CD8-positive, alpha-beta memory T cell (primary cell): Measurements from ENCODE around the gene SCAI. TPM values are rescaled to one million over a fixed set of nuclear protein-coding genes. Genes with fewer than 3 reads are reported as not detected.
"Not testable (repeated sequence)": the region's sequence is repeated elsewhere in the genome, so short reads cannot be mapped to it uniquely, and the experiment has no call there.

Experiments used
- CTCF ChIA-PET: fragments of 350-600 bp; sonication (Branson Sonifier 250); formaldehyde crosslinking; loops from one replicate; lab custom pipeline; 2021; ENCODE audit warnings: antibody characterized with exemption; lab: Charles Lee
- POLR2A ChIA-PET: fragments of 350-600 bp; sonication (Branson Sonifier 250); formaldehyde crosslinking; loops from one replicate; lab custom pipeline; 2021; ENCODE audit warnings: antibody characterized with exemption; lab: Charles Lee
- DNase-seq, 5 donors: peaks; one replicate each; pipeline versions ENCODE4 v3.0.0 to v3.0.0-alpha.2; 2020 to 2022; ENCODE audit warnings: mixed read lengths in 1 of 5
- H3K27ac ChIP-seq: one replicate; pipeline ENCODE4 v1.7.0; 2013; ENCODE audit warnings: low read depth, mild to moderate bottlenecking, low read length, moderate library complexity
- H3K27me3 ChIP-seq: 2 replicates; pipeline ENCODE4 v1.7.0; 2013; ENCODE audit warnings: low read length, mild to moderate bottlenecking; ENCODE audit not compliant: insufficient read depth, poor library complexity, severe bottlenecking
- H3K36me3 ChIP-seq: 2 replicates; pipeline ENCODE4 v1.7.0; 2013; ENCODE audit warnings: mild to moderate bottlenecking, low read length, moderate library complexity; ENCODE audit not compliant: insufficient read depth
- H3K4me1 ChIP-seq: 2 replicates; pipeline ENCODE4 v1.7.0; 2013; ENCODE audit warnings: mild to moderate bottlenecking, low read length, moderate library complexity; ENCODE audit not compliant: insufficient read depth
- H3K4me3 ChIP-seq: 2 replicates; pipeline ENCODE4 v1.7.0; 2013; ENCODE audit warnings: mild to moderate bottlenecking, low read length
- H3K9me3 ChIP-seq: 2 replicates; pipeline ENCODE4 v1.7.0; 2013; ENCODE audit warnings: mild to moderate bottlenecking, low read length
- H3K27ac Mint-ChIP-seq, 8 donors: one replicate each; pipeline ENCODE4 v1.8.0; 2020 to 2021; ENCODE audit warnings: mixed read lengths in 8 of 8, mild to moderate bottlenecking in 6 of 8, inconsistent platforms in 3 of 8, moderate library complexity in 3 of 8
- H3K27me3 Mint-ChIP-seq, 2 donors: one replicate each; pipeline ENCODE4 v1.8.0; 2020 to 2021; ENCODE audit warnings: mixed read lengths in 2 of 2, mild to moderate bottlenecking in 1 of 2, moderate library complexity in 1 of 2
- H3K36me3 Mint-ChIP-seq, 3 donors: one replicate each; pipeline ENCODE4 v1.8.0; 2020 to 2021; ENCODE audit warnings: mixed read lengths in 3 of 3, inconsistent platforms in 1 of 3, mild to moderate bottlenecking in 1 of 3
- H3K4me1 Mint-ChIP-seq, 3 donors: one replicate each; pipeline ENCODE4 v1.8.0; 2020 to 2021; ENCODE audit warnings: mixed read lengths in 3 of 3, inconsistent platforms in 1 of 3, mild to moderate bottlenecking in 1 of 3
- H3K4me3 Mint-ChIP-seq, 7 donors: one replicate each; pipeline ENCODE4 v1.8.0; 2020 to 2021; ENCODE audit warnings: mixed read lengths in 7 of 7, mild to moderate bottlenecking in 6 of 7, moderate library complexity in 4 of 7, inconsistent platforms in 2 of 7
- H3K9me3 Mint-ChIP-seq, 5 donors: one replicate each; pipeline ENCODE4 v1.8.0; 2020 to 2022; ENCODE audit warnings: mixed read lengths in 5 of 5, mild to moderate bottlenecking in 3 of 5, moderate library complexity in 2 of 5, inconsistent platforms in 1 of 5
- polyA plus RNA-seq: library from polyadenylated mRNA; unstranded; fragments of 300-500 nt; fragmentation: Illumina TruSeq; gene quantifications from one replicate; pipeline ENCODE4 v1.2.3, GENCODE V29; 2021
- total RNA-seq, 2 experiments: library from RNA; stranded (reverse); gene quantifications; one replicate each; pipeline ENCODE4 v1.2.3, GENCODE V29; 2021

SCAI gene
- total and polyA plus RNA-seq, 3 experiments from 2014 or later, result 0.72 to 8.5 (median 8.3) TPM

DNA sequence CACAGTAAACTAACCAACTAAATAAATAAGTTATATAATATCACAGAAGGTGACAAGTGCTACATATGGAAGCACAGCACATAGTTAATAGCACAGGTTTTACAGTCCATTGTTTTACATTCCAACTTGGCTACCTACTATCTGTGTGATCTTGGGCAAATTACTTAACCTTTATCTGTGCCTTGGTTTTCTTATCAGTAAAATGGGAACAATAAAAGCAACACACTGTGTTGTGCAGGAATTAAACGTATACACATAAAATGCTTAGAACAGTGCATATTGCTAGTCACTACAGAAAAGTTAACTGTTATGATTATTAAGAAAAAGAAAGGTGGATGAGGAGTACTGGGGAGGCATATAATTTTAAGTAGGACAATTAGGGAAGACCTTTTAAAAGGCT is 159.6 kb downstream of the SCAI start:
- H3K4me1 Mint-ChIP-seq, result no peaks in the 10 kb centered on the region
- Histone ChIP-seq H3K9me3 (no peaks in the 10 kb centered on the region), H3K4me3 (no peak overlapping the region), H3K27ac (no peak overlapping the region), H3K4me1 (no peaks in the 10 kb centered on the region), H3K36me3 (peaks cover 12% of the 10 kb centered on the region), H3K27me3 (no peaks in the 10 kb centered on the region)
- H3K27me3 Mint-ChIP-seq, result no peaks in the 10 kb centered on the region
- DNase-seq, result no peak
- CTCF ChIA-PET, result no interaction called here
- H3K36me3 Mint-ChIP-seq, result peaks cover 8 to 29% (median 26%) of the 10 kb centered on the region in 3 donors
- H3K4me3 Mint-ChIP-seq, result no peak overlapping the region
- POLR2A ChIA-PET, result no interaction called here
- no peaks in the 10 kb centered on the region for H3K9me3 Mint-ChIP-seq
- no peak overlapping the region for H3K27ac Mint-ChIP-seq

DNA sequence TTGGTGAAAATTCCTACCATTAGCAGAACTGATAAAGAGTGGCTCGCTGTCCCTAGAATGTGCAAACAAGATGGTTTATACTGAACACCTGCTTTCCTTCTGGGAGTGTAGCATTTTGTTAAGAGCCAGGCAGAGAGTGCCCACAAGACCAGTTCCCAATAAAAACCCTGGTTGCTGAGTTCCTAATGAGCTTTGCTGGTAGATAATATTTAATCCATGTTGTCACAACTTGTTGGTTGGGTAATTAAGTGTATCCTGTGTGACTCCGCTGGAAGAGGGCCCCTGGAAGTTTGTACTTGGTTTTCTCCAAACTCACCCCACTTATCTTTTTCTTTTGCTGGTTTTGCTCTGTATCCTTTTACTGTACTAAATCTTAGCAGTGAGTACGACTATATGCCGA is 162.9 kb downstream of the SCAI start:
- Mint-ChIP-seq H3K9me3 (no peaks in the 10 kb centered on the region), H3K27ac (no peak overlapping the region), H3K27me3 (no peaks in the 10 kb centered on the region), H3K4me1 (no peaks in the 10 kb centered on the region), H3K36me3 (peaks cover 8 to 37% (median 19%) of the 10 kb centered on the region in 3 donors), H3K4me3 (no peak overlapping the region)
- DNase-seq, result no peak
- Histone ChIP-seq H3K36me3 (peaks cover 12% of the 10 kb centered on the region), H3K27ac (no peak overlapping the region), H3K4me1 (no peaks in the 10 kb centered on the region), H3K27me3 (no peaks in the 10 kb centered on the region), H3K9me3 (no peaks in the 10 kb centered on the region), H3K4me3 (no peak overlapping the region)
- ChIA-PET CTCF (no interaction called here), POLR2A (no interaction called here)

DNA sequence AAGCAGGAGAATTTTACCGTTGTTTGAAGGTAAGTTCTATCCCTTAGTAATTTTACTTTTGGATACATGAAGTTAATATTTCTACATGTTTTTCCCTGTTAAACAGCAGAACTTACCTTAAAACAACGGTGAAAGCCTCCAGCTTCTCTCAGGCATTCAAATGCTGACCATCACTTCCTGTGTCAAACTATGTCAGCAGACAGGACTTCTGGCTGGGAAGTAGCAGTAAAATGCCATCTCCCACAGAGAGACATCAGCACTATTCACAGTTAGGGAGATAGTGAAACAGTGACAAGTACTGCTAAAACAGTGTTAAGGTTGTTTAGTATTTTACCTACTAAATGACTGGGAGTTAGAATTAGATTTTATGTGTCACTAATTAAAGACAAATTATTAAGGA is 168.2 kb downstream of the SCAI start:
- no peaks in the 10 kb centered on the region for H3K36me3 ChIP-seq
- no peaks in the 10 kb centered on the region for H3K4me1 ChIP-seq
- no peak overlapping the region for H3K27ac ChIP-seq
- no peak for DNase-seq
- H3K27me3 ChIP-seq, result no peaks in the 10 kb centered on the region
- no peaks in the 10 kb centered on the region for H3K9me3 Mint-ChIP-seq
- H3K4me1 Mint-ChIP-seq, result no peaks in the 10 kb centered on the region
- H3K27me3 Mint-ChIP-seq, result no peaks in the 10 kb centered on the region
- H3K4me3 ChIP-seq, result no peak overlapping the region
- H3K4me3 Mint-ChIP-seq, result no peak overlapping the region
- POLR2A ChIA-PET, result no interaction called here
- H3K9me3 ChIP-seq, result no peaks in the 10 kb centered on the region
- CTCF ChIA-PET, result no interaction called here
- H3K36me3 Mint-ChIP-seq, result peaks cover 4 to 48% (median 16%) of the 10 kb centered on the region in 3 donors
- H3K27ac Mint-ChIP-seq, result peak overlapping the region in 1 of 8 donors; percentile 36

DNA sequence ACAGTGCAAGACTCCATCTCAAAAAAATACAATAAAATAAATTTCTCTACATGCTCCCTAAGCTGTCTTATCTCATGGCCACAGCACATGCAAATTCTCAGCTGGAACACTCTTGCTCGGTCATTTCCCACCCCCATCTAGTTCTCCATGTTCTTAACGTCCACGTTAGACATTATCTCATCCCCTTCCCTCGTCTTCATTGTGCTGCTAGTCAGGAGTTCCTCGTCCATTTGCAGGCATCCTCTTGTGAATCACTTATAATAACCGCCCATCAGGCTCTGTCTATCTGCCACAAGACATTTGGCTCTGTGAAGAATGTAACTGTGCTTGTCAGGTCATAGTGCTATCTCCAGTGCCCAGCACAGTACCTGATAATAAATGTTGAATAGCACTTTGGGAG is 169.5 kb downstream of the SCAI start:
- Histone ChIP-seq H3K9me3 (no peaks in the 10 kb centered on the region), H3K36me3 (no peaks in the 10 kb centered on the region), H3K27ac (no peak overlapping the region), H3K4me1 (no peaks in the 10 kb centered on the region), H3K27me3 (no peaks in the 10 kb centered on the region), H3K4me3 (no peak overlapping the region)
- Mint-ChIP-seq H3K27ac (peak overlapping the region in 2 of 8 donors; percentile 58 to 68), H3K36me3 (peaks cover 4 to 53% (median 17%) of the 10 kb centered on the region in 3 donors), H3K27me3 (no peaks in the 10 kb centered on the region), H3K9me3 (no peaks in the 10 kb centered on the region), H3K4me3 (no peak overlapping the region), H3K4me1 (no peaks in the 10 kb centered on the region)
- DNase-seq, result no peak
- CTCF ChIA-PET, result no interaction called here
- POLR2A ChIA-PET, result no interaction called here

DNA sequence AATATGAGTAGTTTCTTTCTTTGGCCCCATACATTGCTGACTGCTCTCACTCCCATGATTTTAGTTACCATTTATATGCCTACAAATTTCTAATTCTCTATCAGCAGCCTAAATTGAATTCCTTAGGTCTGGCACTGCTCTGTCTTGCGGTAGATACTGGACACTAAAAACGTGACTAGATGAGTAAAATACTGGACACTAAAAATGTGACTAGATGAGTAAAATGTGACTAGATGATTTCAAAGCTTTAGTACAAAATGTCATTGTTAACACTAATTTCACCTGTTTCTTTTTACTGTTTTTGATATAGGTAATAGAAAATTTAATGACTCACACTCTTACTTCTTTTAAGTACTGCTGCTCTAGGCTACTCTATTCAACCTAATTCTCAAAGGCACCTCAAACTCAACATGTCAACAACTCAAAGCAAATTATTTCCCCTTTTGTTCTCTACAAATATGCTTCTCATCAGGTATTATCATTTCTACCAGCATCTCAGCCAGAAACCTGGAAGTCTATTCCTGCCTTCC is 171.0 kb downstream of the SCAI start:
- no peaks in the 10 kb centered on the region for H3K9me3 ChIP-seq
- no peak overlapping the region for H3K27ac ChIP-seq
- POLR2A ChIA-PET, result no interaction called here
- H3K4me3 Mint-ChIP-seq, result no peak overlapping the region
- H3K27me3 Mint-ChIP-seq, result no peaks in the 10 kb centered on the region
- no peaks in the 10 kb centered on the region for H3K9me3 Mint-ChIP-seq
- H3K4me1 Mint-ChIP-seq, result peaks cover 2 to 6% (median 2%) of the 10 kb centered on the region in 3 donors
- no peaks in the 10 kb centered on the region for H3K27me3 ChIP-seq
- peak overlapping the region in 2 of 8 donors; percentile 19 to 34 for H3K27ac Mint-ChIP-seq
- no peaks in the 10 kb centered on the region for H3K36me3 ChIP-seq
- H3K36me3 Mint-ChIP-seq, result peaks cover 4 to 56% (median 15%) of the 10 kb centered on the region in 3 donors
- H3K4me3 ChIP-seq, result no peak overlapping the region
- CTCF ChIA-PET, result no interaction called here
- no peak for DNase-seq
- H3K4me1 ChIP-seq, result no peaks in the 10 kb centered on the region

DNA sequence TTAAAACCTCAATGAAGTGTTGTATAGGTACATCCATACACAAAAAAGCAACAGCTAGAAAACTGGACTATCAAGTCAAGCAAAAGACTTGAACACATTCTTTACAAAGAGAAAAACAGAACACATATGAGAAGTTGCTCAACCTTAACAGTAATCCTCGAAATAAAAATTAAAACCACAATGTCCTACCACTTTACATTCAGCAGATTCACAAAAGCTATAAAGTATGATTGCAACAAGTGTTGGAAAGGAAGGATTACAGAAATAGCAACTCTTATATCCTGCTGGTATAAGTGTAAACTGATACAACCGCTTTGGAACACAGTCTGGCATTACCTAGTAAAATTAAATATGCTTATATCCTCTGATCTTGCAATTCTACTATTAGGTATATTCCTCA is 173.9 kb downstream of the SCAI start:
- Mint-ChIP-seq H3K27me3 (no peaks in the 10 kb centered on the region), H3K27ac (no peak overlapping the region), H3K4me1 (peaks cover 26 to 32% (median 30%) of the 10 kb centered on the region in 3 donors), H3K9me3 (no peaks in the 10 kb centered on the region), H3K36me3 (peaks cover 4 to 38% (median 12%) of the 10 kb centered on the region in 3 donors), H3K4me3 (no peak overlapping the region)
- H3K36me3 ChIP-seq, result no peaks in the 10 kb centered on the region
- DNase-seq, result no peak
- H3K27ac ChIP-seq, result no peak overlapping the region
- H3K4me3 ChIP-seq, result no peak overlapping the region
- POLR2A ChIA-PET, result no interaction called here
- no peaks in the 10 kb centered on the region for H3K27me3 ChIP-seq
- peaks cover 18% of the 10 kb centered on the region for H3K4me1 ChIP-seq
- CTCF ChIA-PET, result no interaction called here
- H3K9me3 ChIP-seq, result no peaks in the 10 kb centered on the region

DNA sequence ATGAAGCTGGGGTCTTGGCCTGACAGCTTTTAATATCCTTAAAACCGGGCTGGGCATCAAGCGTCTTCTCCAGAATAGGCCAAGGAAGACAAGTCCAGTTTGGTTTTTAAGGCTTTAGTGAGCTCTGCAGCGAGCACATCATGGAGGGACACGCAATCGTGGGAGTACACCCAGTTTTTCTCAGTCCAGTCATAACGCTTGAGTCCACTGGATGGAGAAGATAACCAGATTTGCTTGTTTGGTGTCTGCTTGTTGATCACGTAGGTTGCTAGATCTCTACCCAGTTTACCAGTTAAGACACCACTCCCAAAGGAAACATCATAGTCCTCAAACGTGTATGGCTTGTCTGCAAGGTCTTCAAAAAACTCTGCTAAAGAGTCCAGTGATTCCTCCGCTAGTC is 175.1 kb downstream of the SCAI start:
- no peaks in the 10 kb centered on the region for H3K27me3 ChIP-seq
- peaks cover 27% of the 10 kb centered on the region for H3K4me1 ChIP-seq
- Mint-ChIP-seq H3K36me3 (peaks cover 0 to 31% (median 11%) of the 10 kb centered on the region in 3 donors), H3K27me3 (no peaks in the 10 kb centered on the region), H3K4me1 (peaks cover 34 to 41% (median 38%) of the 10 kb centered on the region in 3 donors), H3K27ac (no peak overlapping the region), H3K4me3 (no peak overlapping the region), H3K9me3 (no peaks in the 10 kb centered on the region)
- no peaks in the 10 kb centered on the region for H3K36me3 ChIP-seq
- no peak for DNase-seq
- CTCF ChIA-PET, result interaction anchor here (1.2 kb wide), 1 partner anchor 31 kb away, joined by 3 read pairs; no protein-coding TSS in a partner anchor
- H3K4me3 ChIP-seq, result no peak overlapping the region
- POLR2A ChIA-PET, result no interaction called here
- H3K9me3 ChIP-seq, result no peaks in the 10 kb centered on the region
- H3K27ac ChIP-seq, result no peak overlapping the region

DNA sequence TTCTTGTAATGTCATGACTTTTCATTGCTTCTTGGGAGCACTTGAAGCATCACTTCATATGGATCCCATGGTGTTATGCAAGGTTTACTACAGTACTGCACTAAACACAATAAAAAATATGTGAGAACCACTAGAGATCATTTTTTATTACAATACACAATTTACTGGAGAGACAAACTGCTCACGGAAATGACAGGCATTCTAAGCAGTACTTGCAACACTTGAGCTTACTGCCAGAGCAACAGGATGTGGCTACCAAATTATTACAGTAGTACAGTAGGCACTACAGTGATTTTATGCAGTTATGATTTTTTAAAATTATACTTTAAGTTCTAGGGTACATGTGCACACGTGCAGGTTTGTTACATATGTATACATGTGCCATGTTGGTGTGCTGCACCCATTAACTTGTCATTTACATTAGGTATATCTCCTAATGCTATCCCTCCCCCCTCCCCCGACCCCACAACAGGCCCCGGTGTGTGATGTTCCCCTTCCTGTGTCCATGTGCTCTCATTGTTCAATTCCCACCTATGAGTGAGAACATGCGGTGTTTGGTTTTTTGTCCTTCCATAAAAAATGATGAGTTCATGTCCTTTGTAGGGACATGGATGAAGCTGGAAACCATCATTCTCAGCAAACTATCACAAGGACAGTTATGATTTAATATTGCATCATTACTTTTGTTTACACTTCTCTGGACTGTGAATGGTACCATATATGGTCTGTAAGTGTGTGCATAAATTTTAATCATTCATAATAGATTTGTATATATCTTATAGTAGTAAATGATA is 177.4 kb downstream of the SCAI start:
- Mint-ChIP-seq H3K4me1 (peaks cover 34 to 41% (median 38%) of the 10 kb centered on the region in 3 donors), H3K27ac (peak overlapping the region; percentile 48 to 87 (median 80)), H3K36me3 (peaks cover 0 to 17% (median 3%) of the 10 kb centered on the region in 3 donors), H3K4me3 (peak overlapping the region in 6 of 7 donors; percentile 29 to 83 (median 39))
- not testable (repeated sequence) for H3K9me3 ChIP-seq, H3K9me3 Mint-ChIP-seq, H3K36me3 ChIP-seq, H3K4me3 ChIP-seq, H3K27me3 Mint-ChIP-seq, H3K27me3 ChIP-seq, H3K27ac ChIP-seq
- ChIA-PET POLR2A (interaction anchor here (0.6 to 2.3 kb wide), 4 partner anchors 16 to 370 kb away, joined by 3 to 20 read pairs (median 4); partner anchors contain the start of gene GOLGA1), CTCF (interaction anchor here (1.4 to 1.6 kb wide), 2 partner anchors 24 to 178 kb away, joined by 3 to 5 read pairs; partner anchors contain the start of gene GOLGA1)
- peak in 2 of 5 donors; percentile 45 to 59 for DNase-seq
- peaks cover 27% of the 10 kb centered on the region for H3K4me1 ChIP-seq
